PFSK-1 (cell line): ENCODE measurements around the gene IQCE.

Experiments used
- POLR2AphosphoS5 ChIP-seq: IDR thresholded peaks from 2 replicates; pipeline ENCODE4 v1.6.1; 2012; ENCODE audit warnings: low read depth, mild to moderate bottlenecking, control low read depth, low read length, moderate library complexity
- SIN3A ChIP-seq: IDR thresholded peaks from 2 replicates; pipeline ENCODE4 v1.6.1; 2012; ENCODE audit warnings: mild to moderate bottlenecking, low read length, moderate library complexity, borderline replicate concordance; ENCODE audit not compliant: insufficient read depth
- TAF1 ChIP-seq: IDR thresholded peaks from 2 replicates; pipeline ENCODE4 v1.6.1; 2012; ENCODE audit warnings: low read length, control low read depth, borderline replicate concordance; ENCODE audit not compliant: insufficient read depth
- TF ChIP-seq, protein P1 (sequence below), 2 experiments: IDR thresholded peaks; 2 replicates each; pipeline versions ENCODE4 v1.6.1 to v1.8.0; 2011 to 2012; ENCODE audit warnings: low read depth in 2 of 2, low read length in 2 of 2, control low read depth in 1 of 2, inconsistent platforms in 1 of 2, mild to moderate bottlenecking in 1 of 2, moderate library complexity in 1 of 2; ENCODE audit not compliant: insufficient read depth in 1 of 2

DNA sequence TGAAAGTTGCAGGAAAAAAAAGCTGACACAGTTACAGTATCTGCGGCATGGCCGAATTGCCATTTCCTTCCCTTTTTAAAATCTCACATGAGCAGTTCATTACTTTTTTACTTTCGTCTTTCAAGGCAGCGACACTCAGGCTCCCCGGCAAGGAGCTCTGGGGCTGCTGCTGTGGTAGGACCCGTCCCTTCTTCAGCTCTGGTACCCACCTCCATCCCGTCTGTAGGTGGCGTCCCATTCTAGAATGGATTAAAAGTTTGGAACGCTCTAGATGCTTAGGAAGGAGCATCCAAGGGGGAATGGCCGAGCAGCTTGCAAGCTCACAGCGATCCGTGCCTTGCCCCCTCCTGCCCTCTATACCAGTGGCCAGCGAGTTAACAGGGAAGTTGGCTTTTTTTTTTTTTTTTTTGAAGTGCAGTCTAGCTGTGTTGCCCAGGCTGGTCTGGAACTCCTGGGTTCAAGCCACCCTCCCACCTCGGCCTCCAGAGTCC, 50.2 kb downstream of the IQCE start:
- TF ChIP-seq, protein P1, sequence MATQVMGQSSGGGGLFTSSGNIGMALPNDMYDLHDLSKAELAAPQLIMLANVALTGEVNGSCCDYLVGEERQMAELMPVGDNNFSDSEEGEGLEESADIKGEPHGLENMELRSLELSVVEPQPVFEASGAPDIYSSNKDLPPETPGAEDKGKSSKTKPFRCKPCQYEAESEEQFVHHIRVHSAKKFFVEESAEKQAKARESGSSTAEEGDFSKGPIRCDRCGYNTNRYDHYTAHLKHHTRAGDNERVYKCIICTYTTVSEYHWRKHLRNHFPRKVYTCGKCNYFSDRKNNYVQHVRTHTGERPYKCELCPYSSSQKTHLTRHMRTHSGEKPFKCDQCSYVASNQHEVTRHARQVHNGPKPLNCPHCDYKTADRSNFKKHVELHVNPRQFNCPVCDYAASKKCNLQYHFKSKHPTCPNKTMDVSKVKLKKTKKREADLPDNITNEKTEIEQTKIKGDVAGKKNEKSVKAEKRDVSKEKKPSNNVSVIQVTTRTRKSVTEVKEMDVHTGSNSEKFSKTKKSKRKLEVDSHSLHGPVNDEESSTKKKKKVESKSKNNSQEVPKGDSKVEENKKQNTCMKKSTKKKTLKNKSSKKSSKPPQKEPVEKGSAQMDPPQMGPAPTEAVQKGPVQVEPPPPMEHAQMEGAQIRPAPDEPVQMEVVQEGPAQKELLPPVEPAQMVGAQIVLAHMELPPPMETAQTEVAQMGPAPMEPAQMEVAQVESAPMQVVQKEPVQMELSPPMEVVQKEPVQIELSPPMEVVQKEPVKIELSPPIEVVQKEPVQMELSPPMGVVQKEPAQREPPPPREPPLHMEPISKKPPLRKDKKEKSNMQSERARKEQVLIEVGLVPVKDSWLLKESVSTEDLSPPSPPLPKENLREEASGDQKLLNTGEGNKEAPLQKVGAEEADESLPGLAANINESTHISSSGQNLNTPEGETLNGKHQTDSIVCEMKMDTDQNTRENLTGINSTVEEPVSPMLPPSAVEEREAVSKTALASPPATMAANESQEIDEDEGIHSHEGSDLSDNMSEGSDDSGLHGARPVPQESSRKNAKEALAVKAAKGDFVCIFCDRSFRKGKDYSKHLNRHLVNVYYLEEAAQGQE (IDR thresholded peaks at IDR 0.05; ENCODE audit: insufficient read depth in 1 of 2, low read depth in 2 of 2, low read length in 2 of 2) = no peak
- TF ChIP-seq TAF1 = no peak
- no peak for TF ChIP-seq SIN3A
- TF ChIP-seq POLR2AphosphoS5 = no peak
